Heart right ventricle (tissue), 16 donors: ENCODE measurements around the gene TMEM121B. TPM values are rescaled to one million over a fixed set of nuclear protein-coding genes. Genes with fewer than 3 reads are reported as not detected.

Experiments
- ATAC-seq, 8 donors: fragments of 200-7000 bp; cut with Tn5 transposase; one replicate each; pipeline ENCODE4 v1.9.1; 2020; ENCODE audit warnings: mild to moderate bottlenecking in 8 of 8, moderate library complexity in 8 of 8, moderate number of reproducible peaks in 1 of 8
- DNase-seq, 2 donors: peaks; one replicate each; pipeline ENCODE4 v3.0.0-alpha.2; 2020
- H3K27ac ChIP-seq, 10 donors: fragments of 200-600 bp; sonication (generic) in 2 of 10; one replicate each; pipeline versions ENCODE4 v1.5.0 to v1.8.0; 2020 to 2022; ENCODE audit warnings: mild to moderate bottlenecking in 3 of 10
- H3K27me3 ChIP-seq, 7 donors: fragments of 200-600 bp; one replicate each; pipeline ENCODE4 v1.8.0; 2021 to 2022; ENCODE audit warnings: mild to moderate bottlenecking in 2 of 7
- H3K36me3 ChIP-seq, 9 donors: fragments of 200-600 bp; sonication (generic) in 1 of 9; one replicate each; pipeline versions ENCODE4 v1.5.0 to v1.8.0; 2020 to 2022; ENCODE audit warnings: mild to moderate bottlenecking in 2 of 9
- H3K4me1 ChIP-seq, 9 donors: fragments of 200-600 bp; sonication (generic) in 1 of 9; one replicate each; pipeline versions ENCODE4 v1.5.0 to v1.8.0; 2020 to 2022; ENCODE audit warnings: mild to moderate bottlenecking in 4 of 9
- H3K4me3 ChIP-seq, 10 donors: fragments of 200-600 bp; sonication (generic) in 2 of 10; one replicate each; pipeline versions ENCODE4 v1.5.0 to v1.8.0; 2020 to 2022; ENCODE audit warnings: mild to moderate bottlenecking in 7 of 10, moderate library complexity in 2 of 10
- H3K9me3 ChIP-seq, 11 donors: fragments of 200-600 bp in 10 of 11; sonication (generic) in 2 of 11; one replicate each; pipeline versions ENCODE4 v1.5.0 to v1.8.0; 2013 to 2022; ENCODE audit warnings: mild to moderate bottlenecking in 2 of 11, control low read depth in 1 of 11, moderate library complexity in 1 of 11
- WGBS, 2 donors: extraction: QIAGEN DNeasy Blood & Tissue Kit; methylation state at CpG; one replicate each; pipeline ENCODE4 v1.1.7; 2013; ENCODE audit warnings: inconsistent platforms in 1 of 2; 5-methylcytosine and 5-hydroxymethylcytosine counted together
- intact Hi-C, 10 donors: fragments of 100-400 bp; cut with DNase I; formaldehyde crosslinking; loops; one replicate each; pipeline versions ENCODE4 v1.11.1 to v1.14.2; 2022
- polyA plus RNA-seq, 2 donors: library from polyadenylated mRNA; stranded (reverse); fragments of 200-250 nt; gene quantifications; one replicate each; pipeline ENCODE4 v1.2.3, GENCODE V29; 2013
- total RNA-seq, 10 donors: library from RNA; stranded (reverse); fragmentation: NEBNext Ultra II Directional in 3 of 10; extraction: Animal tissue kit (Norgen Biotek cat#: 25700) in 3 of 10; gene quantifications; one replicate each; pipeline versions ENCODE4 v1.2.1 to v1.2.4, GENCODE V29; 2021 to 2023
- TF ChIP-seq, protein P1 (sequence below), 9 donors: fragments of 200-600 bp; sonication (generic) in 2 of 9; IDR thresholded peaks; one replicate each; pipeline versions ENCODE4 v1.5.0 to v1.8.0; 2021 to 2022; ENCODE audit warnings: antibody characterized with exemption in 9 of 9, mild to moderate bottlenecking in 5 of 9, moderate library complexity in 1 of 9
- donor health status: Arrhythmogenic right ventricular cardiomyopathy.
- donor health status: ischemic (EF 13 %, LVEDD 7.1; RV severe dilation, severe dysfunction).
- donor health status: healthy with polysubstance abuse.
- donor health status: DM: no; HTN: yes; CAD: no.
- donor health status: DM: no; HTN: no; CAD: no.
- donor health status: ischemic (EF 25% LVEDD 6.9; RV normal size, moderate dysfunction).
- donor health status: ischemic (EF 25% LVEDD 5.7; RV mildly dilated, moderate dysfunction).
- donor health status: healthy.
- donor health status: DM: yes; HTN: yes; CAD: no.
- donor health status: Ischemic cardiomyopathy.
- donor health status: ischemic (EF 35%, LVEDD 5.7; RV mildly dilated, moderate dysfunction).
- donor health status: nonischemic (EF 11% LVEDD 7.7; RV severe dilation, severe dysfunction).
- donor health status: DM: yes; HTN: yes; CAD: no.
- donor health status: PGD.
- donor health status: ischemic (EF 29% LVEDD 5.4; RV normal size, mild dysfunction).
- donor health status: nonischemic (EF 23%, LVEDD 6.1; RV moderate dilation, normal function).

Gene TMEM121B
- total and polyA plus RNA-seq, 12 donors: 0.41 to 3.3 (median 1.9) TPM

DNA sequence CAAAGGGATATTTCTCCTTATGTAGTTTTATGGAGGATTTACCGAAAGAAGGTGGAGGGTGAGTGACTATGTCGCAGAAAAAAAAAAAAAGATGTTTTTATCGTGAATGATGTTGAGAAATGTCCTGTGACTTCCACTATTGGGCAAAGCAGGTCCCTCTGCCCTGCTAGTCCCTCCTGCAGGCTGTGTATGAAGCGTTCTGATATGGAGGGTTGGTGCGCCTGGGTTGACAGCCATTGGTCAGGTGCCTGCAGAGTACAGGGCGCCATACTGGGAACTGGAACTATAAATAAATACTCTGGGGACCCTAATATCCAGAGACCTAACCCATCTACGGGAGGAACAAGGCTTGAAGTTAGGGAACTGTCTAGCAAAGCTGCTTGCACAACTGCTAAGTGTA, 34.9 kb downstream of the TMEM121B start:
- TF ChIP-seq, protein P1, sequence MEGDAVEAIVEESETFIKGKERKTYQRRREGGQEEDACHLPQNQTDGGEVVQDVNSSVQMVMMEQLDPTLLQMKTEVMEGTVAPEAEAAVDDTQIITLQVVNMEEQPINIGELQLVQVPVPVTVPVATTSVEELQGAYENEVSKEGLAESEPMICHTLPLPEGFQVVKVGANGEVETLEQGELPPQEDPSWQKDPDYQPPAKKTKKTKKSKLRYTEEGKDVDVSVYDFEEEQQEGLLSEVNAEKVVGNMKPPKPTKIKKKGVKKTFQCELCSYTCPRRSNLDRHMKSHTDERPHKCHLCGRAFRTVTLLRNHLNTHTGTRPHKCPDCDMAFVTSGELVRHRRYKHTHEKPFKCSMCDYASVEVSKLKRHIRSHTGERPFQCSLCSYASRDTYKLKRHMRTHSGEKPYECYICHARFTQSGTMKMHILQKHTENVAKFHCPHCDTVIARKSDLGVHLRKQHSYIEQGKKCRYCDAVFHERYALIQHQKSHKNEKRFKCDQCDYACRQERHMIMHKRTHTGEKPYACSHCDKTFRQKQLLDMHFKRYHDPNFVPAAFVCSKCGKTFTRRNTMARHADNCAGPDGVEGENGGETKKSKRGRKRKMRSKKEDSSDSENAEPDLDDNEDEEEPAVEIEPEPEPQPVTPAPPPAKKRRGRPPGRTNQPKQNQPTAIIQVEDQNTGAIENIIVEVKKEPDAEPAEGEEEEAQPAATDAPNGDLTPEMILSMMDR (IDR thresholded peaks at IDR 0.05): no peak
- DNase-seq (no peak), ATAC-seq (no peak)
- 77 to 78% methylated on average over 7 of the region's 7 CpGs for WGBS, 2 donors
- no peaks in the 10 kb centered on the region for H3K27me3 ChIP-seq
- H3K4me1 ChIP-seq: peaks cover 0 to 64% (median 17%) of the 10 kb centered on the region in 9 donors
- H3K9me3 ChIP-seq: no peaks in the 10 kb centered on the region
- intact Hi-C loops: loop anchor here in 6 of 10 donors (5.0 to 10.0 kb wide), 7 partner anchors 36 to 729 kb away; partner anchors contain the start of genes HDHD5 (in 1 of the 6) and TMEM121B (in 1 of the 6)
- H3K27ac ChIP-seq: peak overlapping the region in 5 of 10 donors; percentile 0 to 99 (median 90)
- H3K4me3 ChIP-seq: peak overlapping the region in 7 of 10 donors; percentile 72 to 98 (median 96)
- H3K36me3 ChIP-seq: peaks cover 0 to 9% (median 0%) of the 10 kb centered on the region in 9 donors

DNA sequence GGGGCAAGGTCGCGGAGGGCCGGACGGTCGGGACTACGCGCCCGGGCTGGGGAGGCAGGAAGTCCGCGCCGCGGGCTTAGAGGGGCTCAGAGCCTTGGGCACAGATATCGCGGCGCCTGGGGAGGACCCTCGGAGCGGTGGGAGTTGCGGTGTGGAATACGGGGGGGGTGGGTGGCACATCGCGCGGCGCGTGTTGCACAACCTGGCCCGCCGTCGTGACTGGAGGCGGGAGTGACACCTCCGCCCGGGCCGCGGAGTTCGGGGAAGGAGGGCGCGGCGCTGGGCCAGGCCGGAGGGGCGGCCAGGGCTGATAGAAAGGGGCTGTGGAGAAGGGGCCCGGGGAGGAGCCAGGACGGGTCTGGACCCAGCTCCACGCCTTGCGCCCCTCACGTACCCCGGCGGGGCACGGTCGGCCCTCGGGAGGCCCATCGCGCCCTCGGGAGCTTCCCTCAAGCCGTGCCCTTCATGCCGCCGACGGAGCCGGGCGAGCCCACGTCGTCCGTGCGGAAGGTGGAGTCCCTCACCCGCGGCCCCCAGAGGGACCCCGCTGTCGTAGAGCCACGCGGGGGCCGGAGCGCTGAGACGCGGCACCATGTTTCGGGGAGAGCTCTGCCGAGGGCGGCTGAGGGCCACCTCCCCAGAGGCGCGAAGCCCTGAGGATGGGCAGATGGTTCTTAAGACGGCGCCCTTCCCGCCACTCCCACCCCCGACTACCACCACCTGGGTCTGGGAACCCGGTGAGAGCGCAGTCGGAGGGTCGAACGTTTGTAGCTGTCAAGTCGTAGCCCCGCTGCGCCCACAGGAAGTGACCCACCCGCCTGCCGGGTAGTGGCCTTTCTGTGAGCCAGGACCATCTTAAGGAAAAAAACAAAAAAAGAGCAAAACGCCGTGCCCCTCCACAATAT, 35.6 kb downstream of the TMEM121B start:
- TF ChIP-seq, protein P1 (IDR thresholded peaks at IDR 0.05): no peak
- Histone ChIP-seq H3K27me3 (no peaks in the 10 kb centered on the region), H3K4me1 (peaks cover 0 to 56% (median 17%) of the 10 kb centered on the region in 9 donors), H3K9me3 (no peaks in the 10 kb centered on the region), H3K27ac (peak overlapping the region; percentile 49 to 99 (median 90)), H3K4me3 (peak overlapping the region; percentile 72 to 98 (median 96)), H3K36me3 (peaks cover 0 to 9% (median 0%) of the 10 kb centered on the region in 9 donors)
- intact Hi-C loops: loop anchor here in 7 of 10 donors (2.0 to 10.0 kb wide), 8 partner anchors 37 to 729 kb away; partner anchors contain the start of genes HDHD5 (in 2 of the 7) and TMEM121B (in 1 of the 7)
- peak; percentile 17 to 67 (median 36) for ATAC-seq
- WGBS, 2 donors: 5 to 6% methylated on average over 73 to 92 of the region's 92 CpGs
- DNase-seq: peak in 1 of 2 donors; percentile 46

DNA sequence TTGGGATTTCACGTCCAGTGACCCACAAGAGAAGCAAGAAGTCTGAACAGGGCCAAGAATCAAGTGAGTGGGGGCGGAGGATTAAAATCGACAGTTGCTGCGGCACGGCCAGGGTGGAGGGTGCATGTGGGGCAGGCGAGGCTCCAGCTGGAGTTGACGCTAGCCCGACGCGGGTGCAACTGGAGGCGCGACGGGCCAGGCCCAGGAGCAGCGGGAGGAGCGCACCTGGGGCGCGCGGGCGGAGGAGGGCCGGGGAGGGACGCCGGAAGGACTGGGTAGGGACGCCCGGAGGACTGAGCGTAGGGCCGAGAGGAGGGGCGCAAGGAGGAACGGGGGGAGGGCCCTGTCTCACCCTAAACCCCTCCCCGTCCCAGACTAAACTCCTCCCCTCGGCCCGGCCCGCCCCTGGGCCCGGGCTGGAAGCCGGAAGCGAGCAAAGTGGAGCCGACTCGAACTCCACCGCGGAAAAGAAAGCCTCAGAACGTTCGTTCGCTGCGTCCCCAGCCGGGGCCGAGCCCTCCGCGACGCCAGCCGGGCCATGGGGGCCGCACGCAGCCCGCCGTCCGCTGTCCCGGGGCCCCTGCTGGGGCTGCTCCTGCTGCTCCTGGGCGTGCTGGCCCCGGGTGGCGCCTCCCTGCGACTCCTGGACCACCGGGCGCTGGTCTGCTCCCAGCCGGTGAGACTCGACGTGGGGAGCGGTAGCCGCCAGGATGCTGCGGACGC, 36.4 kb downstream of the TMEM121B start, which contains the start of gene IL17RA:
Gene IL17RA (plus strand): TSS at position 447 of the 723 bp plus-strand sequence. CDS start 92 bp downstream, at position 539.
- peak; percentile 98 to 99 (median 99) for ATAC-seq

More for the DNA sequence above, 36.4 kb downstream of the TMEM121B start, which contains the start of gene IL17RA:
- Histone ChIP-seq H3K4me1 (peaks cover 0 to 48% (median 17%) of the 10 kb centered on the region in 9 donors), H3K27ac (peak within 1 kb of the TSS; percentile 49 to 99 (median 90)), H3K9me3 (no peaks in the 10 kb centered on the region), H3K36me3 (peaks cover 0 to 9% (median 0%) of the 10 kb centered on the region in 9 donors), H3K4me3 (peak within 1 kb of the TSS; percentile 72 to 98 (median 96)), H3K27me3 (no peaks in the 10 kb centered on the region)
- WGBS, 2 donors: 1% methylated on average over 66 to 68 of the region's 68 CpGs
- TF ChIP-seq, protein P1 (IDR thresholded peaks at IDR 0.05): peak in 1 of 9 donors; percentile 4
- DNase-seq: peak; percentile 92 to 93
- intact Hi-C loops: loop anchor here in 8 of 10 donors (2.0 to 10.0 kb wide), 9 partner anchors 38 to 730 kb away; partner anchors contain the start of genes HDHD5 (in 2 of the 8) and TMEM121B (in 1 of the 8)
